Ovary (tissue), 1 donor: ENCODE measurements around the gene ADARB2.

ENCODE experiments used
- EP300 ChIP-seq: sonication (generic); formaldehyde crosslinking; IDR thresholded peaks from one replicate; pipeline ENCODE4 v1.6.1; 2017; ENCODE audit warnings: antibody characterized with exemption
- POLR2A ChIP-seq: fragments of 450-650 bp; IDR thresholded peaks from one replicate; pipeline ENCODE4 v1.6.1; 2017; ENCODE audit warnings: antibody characterized with exemption, mild to moderate bottlenecking, moderate library complexity

GRCh38 chr10:1664333-1664964 lies 72.9 kb downstream of the ADARB2 start:
- no peak for TF ChIP-seq EP300
- no peak for TF ChIP-seq POLR2A
